Measurements from ENCODE around the gene MARCHF10. TPM values are rescaled to one million over a fixed set of nuclear protein-coding genes. Genes with fewer than 3 reads are reported as not detected.

Gene MARCHF10
- total and polyA plus RNA-seq, 2 donors (not counting 3 experiments of a cell fraction or from before 2014, with no cell fraction given), result 0.11 TPM; not detected in 1

DNA sequence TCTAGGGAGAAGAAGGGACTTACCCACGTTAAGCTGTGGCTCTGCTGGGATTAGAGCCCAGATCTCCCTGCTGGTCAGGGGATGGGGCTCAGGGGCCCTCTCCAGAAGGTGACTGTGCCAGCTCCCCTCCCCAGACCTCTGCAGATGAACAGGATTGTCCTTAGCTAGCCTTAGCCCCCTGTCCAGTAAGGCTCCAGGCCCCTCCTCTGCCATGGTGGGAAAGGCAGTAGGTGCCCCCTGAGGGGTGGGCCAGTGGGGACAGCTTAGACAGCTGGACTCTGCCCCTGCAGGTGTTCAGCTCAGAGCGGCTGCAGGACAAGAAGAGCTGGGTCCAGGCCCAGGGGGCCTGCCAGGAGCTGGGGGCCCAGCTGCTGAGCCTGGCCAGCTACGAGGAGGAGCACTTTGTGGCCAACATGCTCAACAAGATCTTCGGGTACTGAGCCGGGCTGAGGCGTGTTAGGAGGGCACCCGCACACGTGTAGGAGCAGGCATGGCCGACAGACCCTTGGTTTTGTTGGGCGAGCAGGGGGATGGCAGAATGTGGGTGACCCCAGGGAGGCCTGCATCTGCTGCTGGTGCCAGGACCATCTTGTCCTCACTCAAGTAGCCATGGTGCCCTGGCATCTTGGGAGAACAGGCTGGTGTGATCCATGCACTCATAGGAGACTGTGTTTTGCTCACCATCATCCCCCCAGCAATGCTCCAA is 129.7 kb downstream of the MARCHF10 start:
- DNase-seq (ENCODE audit: low read depth, low spot score), result no peak
- no peak overlapping the region for H2AFZ ChIP-seq (ENCODE audit: low read depth, low read length)
- TF ChIP-seq, protein P1, sequence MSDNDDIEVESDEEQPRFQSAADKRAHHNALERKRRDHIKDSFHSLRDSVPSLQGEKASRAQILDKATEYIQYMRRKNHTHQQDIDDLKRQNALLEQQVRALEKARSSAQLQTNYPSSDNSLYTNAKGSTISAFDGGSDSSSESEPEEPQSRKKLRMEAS (IDR thresholded peaks at IDR 0.05; ENCODE audit: insufficient read depth, insufficient read length), result no peak
- no peak for TF ChIP-seq FOS (IDR thresholded peaks at IDR 0.05; ENCODE audit: borderline replicate concordance, insufficient read depth, low read length)
- TF ChIP-seq CTCF (IDR thresholded peaks at IDR 0.05; ENCODE audit: extremely low read depth in 1 of 2, insufficient read depth in 1 of 2, low read depth in 1 of 2, low read length in 2 of 2), result no peak
- no peak for TF ChIP-seq POLR2AphosphoS5 (IDR thresholded peaks at IDR 0.05; ENCODE audit: insufficient read depth, low read depth, low read length)
- no peak for TF ChIP-seq MYC (IDR thresholded peaks at IDR 0.05; ENCODE audit: low read depth, low read length)
- TF ChIP-seq POLR2A (IDR thresholded peaks at IDR 0.05; ENCODE audit: low read depth, low read length), result no peak
- no peak for TF ChIP-seq JUN (IDR thresholded peaks at IDR 0.05; ENCODE audit: borderline replicate concordance, insufficient read depth, insufficient read length, low read depth)
- TF ChIP-seq GATA2 (IDR thresholded peaks at IDR 0.05; ENCODE audit: insufficient read depth, insufficient read length, low read depth, low read length), result no peak
- TF ChIP-seq EZH2 (IDR thresholded peaks at IDR 0.05; ENCODE audit: borderline replicate concordance, low read depth, low read length, severe bottlenecking), result no peak
- H3K36me3 ChIP-seq (ENCODE audit: control insufficient read depth in 2 of 2, extremely low read depth in 1 of 2, insufficient read depth in 2 of 2, low read length in 2 of 2), result peaks cover 0 to 5% of the 10 kb centered on the region in 2 experiments
- no peaks in the 10 kb centered on the region for H3K27me3 ChIP-seq (ENCODE audit: control insufficient read depth in 2 of 2, insufficient read depth in 2 of 2, low read length in 2 of 2)
- H4K20me1 ChIP-seq (replicated peaks; ENCODE audit: control insufficient read depth, extremely low read depth, insufficient read depth, low read length), result no peaks in the 10 kb centered on the region
- no peaks in the 10 kb centered on the region for H3K9me3 ChIP-seq (replicated peaks; ENCODE audit: control insufficient read depth, insufficient read depth, low read length)
- intact Hi-C loops (cut with micrococcal nuclease) (no loop called here), dilution Hi-C loops (cut with MboI; ENCODE audit: extremely low pct_ligation_motif_present, low sequenced_read_pairs) (no loop called here)
- ChIA-PET POLR2A (no interaction called here), CTCF (interaction anchor here (0.9 to 1.6 kb wide), 2 partner anchors 8 to 125 kb away, joined by 3 read pairs; no protein-coding TSS in a partner anchor)
- no peaks in the 10 kb centered on the region for H3K79me2 ChIP-seq (ENCODE audit: control insufficient read depth, insufficient read depth, low read length)
- H3K4me3 ChIP-seq (replicated peaks in 1 of 3; ENCODE audit: insufficient read depth in 1 of 3, low read depth in 1 of 3, low read length in 3 of 3), result no peak overlapping the region
- no peaks in the 10 kb centered on the region for H3K4me1 ChIP-seq (ENCODE audit: control insufficient read depth, extremely low read depth, insufficient read depth, low read length)
- no peak overlapping the region for H3K4me2 ChIP-seq (ENCODE audit: insufficient read depth, low read length)
- H3K9me1 ChIP-seq (replicated peaks; ENCODE audit: control insufficient read depth, extremely low read depth, insufficient read depth, low read length), result no peaks in the 10 kb centered on the region
- no peak overlapping the region for H3K27ac ChIP-seq (ENCODE audit: insufficient read depth, low read depth, low read length)
- BruUV-seq (replicated peaks), result no TSS peak
- no peak for FAIRE-seq
- H3K9ac ChIP-seq (replicated peaks; ENCODE audit: extremely low read depth, insufficient read depth, low read length), result no peak overlapping the region
